GM21367 (cell line): ENCODE measurements around the gene FMC1.
"Not testable (repeated sequence)": the region's sequence is repeated elsewhere in the genome, so short reads cannot be mapped to it uniquely, and the experiment has no call there.

Source experiments
- ATAC-seq: cut with Tn5 transposase; IDR thresholded peaks from one replicate; pipeline ENCODE4 v1.9.1; 2021; ENCODE audit not compliant: unreplicated experiment

Gene FMC1

DNA sequence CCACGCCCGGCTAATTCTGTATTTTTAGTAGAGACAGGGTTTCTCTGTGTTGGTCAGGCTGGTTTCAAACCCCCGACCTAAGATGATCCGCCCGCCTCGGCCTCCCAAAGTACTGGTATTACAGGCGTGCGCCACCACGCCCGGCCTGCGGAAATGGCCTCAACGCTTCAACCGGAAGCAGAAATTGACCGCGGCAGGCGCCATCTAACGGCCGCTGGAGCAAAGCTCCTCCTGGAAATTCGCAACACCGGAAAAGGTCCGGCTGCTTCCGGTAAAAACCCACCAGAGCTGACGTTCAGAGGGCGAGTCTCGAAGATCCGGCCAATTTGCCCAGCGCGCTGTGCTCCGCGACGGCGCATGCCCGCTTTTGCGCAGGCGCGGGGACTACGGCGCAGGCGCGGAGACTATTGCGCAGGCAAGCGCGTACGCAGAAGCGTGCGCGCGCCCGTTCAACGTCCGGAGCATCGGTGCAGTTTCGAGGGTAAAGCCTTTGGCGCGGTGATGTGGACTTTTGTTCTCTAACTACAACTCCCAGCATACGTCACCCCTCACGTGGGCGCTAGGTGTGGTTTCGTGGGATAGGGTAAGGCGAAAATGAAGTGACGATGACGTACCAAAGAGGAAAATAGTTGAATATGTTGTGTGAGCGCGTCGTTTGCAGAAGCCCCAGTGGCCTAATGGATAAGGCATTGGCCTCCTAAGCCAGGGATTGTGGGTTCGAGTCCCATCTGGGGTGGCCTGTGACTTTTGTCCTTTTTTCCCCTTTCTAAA, 915 bp upstream of the FMC1 start:
- ATAC-seq: peak; percentile 82

GRCh38 chr7:139340808-139341057, 404 bp upstream of the FMC1 start:
- ATAC-seq: no peak

- ATAC-seq: no peak
These were observed 664 bp downstream of the FMC1 start for GRCh38 chr7:139341776-139342226.

DNA sequence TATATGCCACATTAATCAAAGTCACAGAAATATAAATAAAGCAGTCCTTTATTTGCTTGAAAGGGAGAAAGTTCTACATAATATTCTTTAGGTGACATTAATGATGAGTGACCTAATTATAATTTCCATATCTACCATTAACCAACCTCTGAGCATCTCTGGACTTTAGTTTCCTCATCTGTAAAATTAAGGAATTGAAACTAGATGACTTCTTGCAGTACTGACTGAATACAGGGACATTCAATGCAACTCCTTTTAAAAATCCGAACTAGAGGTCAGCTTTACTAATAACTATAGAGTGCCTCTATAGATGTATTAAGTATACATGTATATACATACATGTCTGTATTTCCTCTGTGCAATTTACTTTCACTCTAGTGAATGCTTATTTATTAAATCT, 3.9 kb downstream of the FMC1 start:
- no peak for ATAC-seq

- no peak for ATAC-seq
These were observed 9.9 kb downstream of the FMC1 start for GRCh38 chr7:139351027-139351426.

DNA sequence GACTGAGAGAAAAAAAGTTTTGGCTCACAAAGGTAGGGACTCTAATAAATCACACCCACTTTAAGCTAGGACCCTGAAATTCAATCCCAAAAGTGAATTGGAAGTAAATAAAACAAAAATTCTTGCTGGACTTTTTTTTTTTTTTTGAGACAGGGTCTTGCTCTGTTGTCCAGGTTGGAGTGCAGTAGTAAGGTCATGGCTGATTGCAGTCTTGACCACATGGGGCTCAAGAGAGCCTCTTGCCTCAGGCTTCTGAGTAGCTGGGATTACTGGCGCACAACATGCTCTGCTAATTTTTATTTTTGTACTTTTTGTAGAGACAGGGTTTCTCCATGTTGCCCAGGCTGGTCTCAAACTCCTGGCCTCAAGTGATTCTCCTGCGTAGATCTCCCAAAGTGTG, 13.6 kb downstream of the FMC1 start:
- no peak for ATAC-seq

- no peak for ATAC-seq
These were observed 14.2 kb downstream of the FMC1 start for GRCh38 chr7:139355320-139355719.

DNA sequence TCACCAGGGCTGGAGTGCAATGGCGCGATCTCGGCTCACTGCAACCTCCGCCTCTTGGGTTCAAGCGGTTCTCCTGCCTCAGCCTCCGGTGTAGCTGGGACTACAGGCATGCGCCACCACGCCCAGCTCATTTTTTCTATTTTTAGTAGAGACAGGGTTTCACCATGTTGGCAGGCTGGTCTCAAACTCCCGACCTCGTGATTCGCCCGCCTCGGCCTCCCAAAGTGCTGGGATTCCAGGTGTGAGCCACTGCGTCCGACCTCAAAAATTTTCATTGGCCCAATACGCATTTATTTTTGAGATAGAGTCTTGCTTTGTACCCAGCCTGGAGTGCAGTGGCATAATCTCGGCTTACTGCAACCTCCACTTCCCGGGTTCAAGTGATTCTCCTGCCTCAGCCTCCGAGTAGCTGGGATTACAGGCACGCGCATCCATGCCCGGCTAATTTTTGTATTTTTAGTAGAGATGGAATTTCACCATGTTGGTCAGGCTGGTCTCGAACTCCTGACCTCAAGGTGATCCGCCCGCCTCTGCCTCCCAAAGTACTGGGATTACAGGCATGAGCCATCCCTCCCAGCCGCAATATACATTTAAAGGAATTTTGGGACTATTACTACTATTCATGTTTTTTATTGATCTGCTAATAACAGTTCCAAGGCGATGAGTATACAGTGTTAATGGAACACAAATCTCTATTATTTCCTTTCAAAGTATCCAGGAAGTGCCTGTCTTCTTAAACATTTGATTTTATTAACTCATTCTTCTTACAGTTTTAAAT, 16.8 kb downstream of the FMC1 start:
- ATAC-seq: not testable (repeated sequence)

- ATAC-seq: no peak
These were observed 17.6 kb downstream of the FMC1 start for GRCh38 chr7:139358541-139359365.

GRCh38 chr7:139359366-139360209, 18.5 kb downstream of the FMC1 start, which contains the start of gene LUC7L2:
TSS of gene LUC7L2 (plus strand) at chr7:139359894. CDS start at chr7:139360262, 368 bp downstream.
- ATAC-seq: peak; percentile 69

- ATAC-seq: peak; percentile 60
These were observed 19.2 kb downstream of the FMC1 start for GRCh38 chr7:139360210-139360947.

DNA sequence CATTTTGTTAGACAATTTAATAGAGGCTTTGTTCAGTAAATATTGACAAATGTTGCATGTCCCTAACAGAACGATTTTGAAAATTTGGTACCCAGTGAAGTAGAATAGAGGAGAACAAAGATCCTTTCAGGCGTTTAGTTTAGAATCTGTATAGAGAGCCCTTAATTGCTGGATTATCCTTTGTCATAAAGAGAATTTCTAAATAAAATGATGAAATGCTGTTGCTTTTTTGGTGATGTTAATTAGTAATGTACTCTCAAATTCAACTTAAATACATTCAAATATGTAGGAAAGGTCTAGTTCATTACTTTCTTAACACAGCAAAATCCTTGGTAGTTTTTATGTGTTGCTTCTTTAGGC, 19.8 kb downstream of the FMC1 start:
- no peak for ATAC-seq

DNA sequence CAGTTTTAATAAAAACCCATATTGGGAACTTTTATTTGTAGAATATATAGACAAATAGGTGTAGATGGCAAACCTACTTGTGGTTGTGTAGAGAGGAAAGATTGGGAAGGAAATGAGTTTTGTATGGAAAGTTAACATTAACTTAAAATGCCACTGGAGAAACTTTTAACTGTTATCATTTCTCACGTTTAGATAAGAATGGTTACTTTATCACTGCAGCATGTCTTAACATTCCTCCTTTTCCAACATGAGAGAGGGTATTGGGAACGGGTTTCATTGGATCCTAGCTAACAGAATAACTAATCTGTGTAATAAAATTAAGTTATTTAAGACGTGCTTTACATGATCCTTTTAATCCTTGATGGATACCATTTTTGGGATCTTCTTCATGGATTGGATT, 20.4 kb downstream of the FMC1 start:
- no peak for ATAC-seq

DNA sequence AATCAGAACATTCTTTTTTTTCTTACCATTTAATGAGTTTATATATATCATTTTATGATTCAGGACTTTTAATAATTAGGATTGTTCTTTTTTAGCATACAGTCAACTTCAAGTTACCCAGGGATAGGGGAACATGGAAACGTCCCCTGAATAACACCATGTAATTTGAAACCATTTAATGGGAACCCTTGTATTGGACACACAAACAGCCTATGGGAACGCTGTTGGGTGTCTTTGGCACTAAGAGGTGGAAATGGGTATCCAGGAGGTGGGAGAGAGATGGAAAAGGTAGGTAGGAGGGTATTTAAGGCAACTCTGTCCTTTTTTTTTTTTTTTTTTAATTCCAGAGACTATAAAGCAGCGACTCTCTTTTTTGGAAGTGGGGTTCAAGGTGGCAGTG, 21.2 kb downstream of the FMC1 start:
- no peak for ATAC-seq

DNA sequence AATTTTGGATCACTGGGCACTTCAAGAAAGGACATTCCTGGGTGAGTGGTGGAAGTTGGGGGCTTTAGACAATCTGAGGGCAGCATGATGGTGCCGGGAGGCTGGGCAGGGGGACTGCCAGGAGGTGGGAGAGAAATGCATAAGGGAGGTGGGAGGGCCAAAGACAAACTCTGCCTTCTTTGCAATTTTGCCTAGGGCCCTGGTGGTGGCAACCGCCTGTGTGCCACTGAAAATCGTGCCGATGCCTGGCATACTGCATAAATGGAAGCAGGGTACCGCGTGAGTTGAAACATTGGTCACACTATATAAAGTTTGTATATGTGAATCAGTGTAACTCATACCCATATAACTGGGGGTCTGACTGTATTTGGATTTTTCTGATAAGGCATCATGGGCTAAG, 21.8 kb downstream of the FMC1 start:
- no peak for ATAC-seq

DNA sequence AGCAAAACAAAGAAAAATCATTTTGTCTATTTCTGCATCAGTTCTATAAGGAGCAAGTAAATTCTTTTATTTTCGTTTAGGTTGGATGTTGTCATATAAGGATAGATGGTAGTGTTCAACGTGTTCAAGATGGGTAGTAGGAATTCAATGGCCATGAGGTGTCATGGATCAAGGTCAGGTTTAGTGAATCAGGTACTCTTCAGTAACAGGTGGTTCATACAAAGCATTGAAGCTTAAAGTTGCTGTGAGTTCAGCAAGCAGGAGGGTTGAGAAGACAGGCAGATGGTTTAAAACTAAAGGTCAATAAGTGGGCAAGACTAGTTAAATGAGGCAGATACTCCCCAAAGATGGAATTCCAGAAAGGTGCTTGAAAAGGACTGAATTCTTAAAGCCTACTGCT, 24.2 kb downstream of the FMC1 start:
- ATAC-seq: no peak

DNA sequence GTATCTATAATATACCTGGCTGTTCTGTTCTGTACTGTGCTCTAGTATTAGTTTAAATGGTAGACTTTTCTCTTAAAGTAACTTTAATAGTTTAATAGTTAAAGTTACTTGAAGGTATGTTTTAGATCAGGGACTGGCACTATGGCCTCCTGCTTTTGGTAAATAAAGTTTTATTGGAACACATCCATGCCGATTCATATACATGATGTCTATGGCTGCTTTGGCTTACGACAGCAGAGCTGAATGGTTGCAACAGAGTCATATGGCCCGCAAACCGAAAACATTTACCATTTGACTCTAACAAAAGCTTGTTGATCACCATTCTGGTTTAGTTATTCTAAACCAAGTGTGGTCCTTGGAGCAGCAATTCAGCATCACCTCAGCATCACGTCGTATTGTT, 25.3 kb downstream of the FMC1 start:
- ATAC-seq: no peak

DNA sequence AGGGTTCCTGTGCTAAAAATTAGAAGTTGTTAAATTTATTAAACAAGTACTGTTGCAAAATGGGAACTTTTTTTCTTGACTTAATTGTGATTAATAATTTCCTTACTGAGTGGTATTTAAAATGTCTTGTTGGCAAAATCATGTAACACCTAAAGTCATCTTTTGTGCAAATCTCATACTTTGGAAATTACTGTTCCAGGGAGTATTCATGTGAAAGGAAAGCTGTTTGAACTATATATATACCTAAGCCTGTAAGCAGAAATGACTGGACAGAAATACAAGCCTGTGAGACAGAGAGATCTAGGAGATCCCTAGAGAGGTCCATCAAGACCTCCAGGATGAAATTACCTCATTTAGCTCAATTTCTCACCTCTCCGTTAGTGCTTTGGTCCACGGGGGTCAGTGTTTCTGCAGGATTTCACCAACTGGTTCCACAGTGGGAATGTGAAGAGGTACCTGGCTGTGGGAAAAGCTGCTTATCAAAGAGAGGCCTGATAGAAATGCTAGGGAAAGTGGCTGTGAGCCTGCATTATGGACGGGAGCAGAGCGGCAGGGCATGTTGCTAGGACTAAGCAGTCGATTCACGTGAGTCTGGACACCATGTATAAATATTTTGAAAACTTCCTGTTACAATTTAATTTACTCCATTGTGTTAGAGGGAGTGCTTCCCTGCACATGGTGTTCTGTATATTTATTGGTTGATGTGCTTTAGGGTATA, 26.5 kb downstream of the FMC1 start:
- ATAC-seq: no peak

DNA sequence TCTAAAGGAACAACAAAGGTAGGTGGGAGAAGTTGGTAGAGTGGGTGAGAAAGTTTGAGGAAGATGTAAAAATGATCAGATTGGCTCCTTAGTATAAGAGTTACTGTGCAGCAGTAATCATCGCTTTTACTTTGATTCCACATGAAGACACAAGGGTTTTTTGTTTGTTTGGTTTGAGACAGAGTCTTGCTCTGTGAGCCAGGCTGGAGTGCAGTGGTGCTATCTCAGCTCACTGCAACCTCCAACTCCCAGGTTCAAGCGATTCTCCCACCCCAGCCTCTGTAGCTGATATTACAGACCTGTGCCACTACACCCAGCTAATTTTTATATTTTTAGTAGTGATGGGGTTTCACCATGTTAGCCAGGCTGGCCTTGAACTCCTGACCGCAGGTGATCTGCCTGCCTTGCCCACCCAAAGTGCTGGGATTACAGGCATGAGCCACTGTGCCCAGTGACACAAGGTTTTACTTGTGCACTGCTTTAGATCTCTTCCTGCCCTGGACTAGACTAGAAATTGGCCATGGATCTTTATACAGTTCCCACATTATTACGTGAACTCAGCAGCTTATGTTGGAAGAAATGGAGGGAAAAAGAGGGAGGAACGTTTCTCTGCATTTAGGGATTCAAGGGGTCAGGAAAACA, 29.3 kb downstream of the FMC1 start:
- ATAC-seq: no peak
